Measurements from ENCODE around the gene ADAMTS17.

DNA sequence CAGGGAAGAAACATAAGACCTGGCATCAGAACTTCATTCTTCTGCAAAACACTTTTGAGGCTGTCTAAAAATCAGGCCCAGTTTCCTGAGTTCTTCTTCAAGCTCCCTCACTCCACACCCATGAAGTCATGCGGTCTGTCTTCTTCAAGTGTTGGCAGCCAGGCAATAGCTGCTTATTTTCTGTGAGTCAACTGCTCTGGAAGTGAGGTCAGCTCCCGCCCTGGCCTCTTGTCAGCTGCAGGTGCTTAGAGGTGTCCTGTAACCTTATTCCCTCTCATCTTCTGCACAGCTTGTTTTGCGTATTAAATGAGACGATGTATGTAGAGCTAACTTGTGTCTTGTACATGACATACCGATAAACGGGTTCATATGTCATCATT is 226.1 kb downstream of the ADAMTS17 start:
- TF ChIP-seq, protein P1, sequence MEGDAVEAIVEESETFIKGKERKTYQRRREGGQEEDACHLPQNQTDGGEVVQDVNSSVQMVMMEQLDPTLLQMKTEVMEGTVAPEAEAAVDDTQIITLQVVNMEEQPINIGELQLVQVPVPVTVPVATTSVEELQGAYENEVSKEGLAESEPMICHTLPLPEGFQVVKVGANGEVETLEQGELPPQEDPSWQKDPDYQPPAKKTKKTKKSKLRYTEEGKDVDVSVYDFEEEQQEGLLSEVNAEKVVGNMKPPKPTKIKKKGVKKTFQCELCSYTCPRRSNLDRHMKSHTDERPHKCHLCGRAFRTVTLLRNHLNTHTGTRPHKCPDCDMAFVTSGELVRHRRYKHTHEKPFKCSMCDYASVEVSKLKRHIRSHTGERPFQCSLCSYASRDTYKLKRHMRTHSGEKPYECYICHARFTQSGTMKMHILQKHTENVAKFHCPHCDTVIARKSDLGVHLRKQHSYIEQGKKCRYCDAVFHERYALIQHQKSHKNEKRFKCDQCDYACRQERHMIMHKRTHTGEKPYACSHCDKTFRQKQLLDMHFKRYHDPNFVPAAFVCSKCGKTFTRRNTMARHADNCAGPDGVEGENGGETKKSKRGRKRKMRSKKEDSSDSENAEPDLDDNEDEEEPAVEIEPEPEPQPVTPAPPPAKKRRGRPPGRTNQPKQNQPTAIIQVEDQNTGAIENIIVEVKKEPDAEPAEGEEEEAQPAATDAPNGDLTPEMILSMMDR (conservative IDR thresholded peaks at IDR 0.05; ENCODE audit: low read length) = no peak
- TF ChIP-seq EZH2phosphoT487 (IDR thresholded peaks at IDR 0.05; ENCODE audit: borderline replicate concordance) = no peak
